Stimulated activated CD4-positive, alpha-beta T cell treated with anti-CD3 and anti-CD28 coated beads, Interleukin-12 subunit alpha, Interleukin-12 subunit beta, amount 100 ng/mL, for 24 hours (primary cell): ENCODE data around the gene SPNS1.
"Not testable (repeated sequence)": the region's sequence is repeated elsewhere in the genome, so short reads cannot be mapped to it uniquely, and the experiment has no call there.

ENCODE experiments used
- DNase-seq, 2 experiments: peaks; one replicate each; pipeline ENCODE4 v3.0.0-alpha.2; 2020; ENCODE audit warnings: low read depth in 2 of 2

The SPNS1 gene

GRCh38 chr16:28958216-28958615 lies 16.4 kb upstream of the SPNS1 start:
- no peak for DNase-seq

GRCh38 chr16:28958836-28959235 lies 15.7 kb upstream of the SPNS1 start:
- DNase-seq = no peak

DNA sequence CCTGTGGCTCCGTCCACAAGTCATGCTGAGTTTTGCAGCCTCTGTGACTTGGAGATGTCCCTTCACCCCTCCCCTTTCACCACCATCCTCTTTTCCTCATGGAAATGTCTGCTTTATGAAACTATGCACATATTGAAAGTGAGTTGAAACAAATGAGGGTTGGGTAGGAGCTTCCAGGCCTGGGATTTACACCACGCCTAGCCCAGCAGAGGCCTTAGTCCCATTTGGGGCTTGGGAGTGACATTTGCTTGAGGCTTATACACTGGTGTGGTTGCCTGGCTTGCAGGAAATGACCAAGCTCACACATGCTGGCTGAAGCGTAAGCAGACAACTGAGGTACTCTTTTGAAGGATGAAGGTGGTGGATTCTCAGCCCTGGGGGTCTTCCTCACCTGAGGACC lies 10.5 kb upstream of the SPNS1 start:
- DNase-seq = no peak

DNA sequence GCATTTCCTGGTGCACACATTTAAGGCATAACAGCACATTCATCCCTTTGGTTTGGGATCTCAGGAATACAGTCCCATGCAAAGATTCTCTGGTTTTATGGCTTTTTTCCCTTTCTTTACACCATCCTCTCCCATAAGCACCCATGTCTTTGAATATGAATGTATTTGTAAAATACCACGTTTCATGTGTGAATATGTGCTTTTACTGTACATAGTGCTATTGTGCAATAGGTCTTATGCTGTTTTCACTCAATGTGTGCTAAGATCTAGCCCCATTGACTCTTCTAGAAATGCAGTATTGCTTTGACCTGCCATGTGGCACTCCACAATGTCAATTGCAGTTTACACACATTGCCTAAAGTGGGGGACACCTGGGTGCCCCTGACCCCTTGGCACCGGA lies 10.1 kb upstream of the SPNS1 start:
- no peak for DNase-seq

DNA sequence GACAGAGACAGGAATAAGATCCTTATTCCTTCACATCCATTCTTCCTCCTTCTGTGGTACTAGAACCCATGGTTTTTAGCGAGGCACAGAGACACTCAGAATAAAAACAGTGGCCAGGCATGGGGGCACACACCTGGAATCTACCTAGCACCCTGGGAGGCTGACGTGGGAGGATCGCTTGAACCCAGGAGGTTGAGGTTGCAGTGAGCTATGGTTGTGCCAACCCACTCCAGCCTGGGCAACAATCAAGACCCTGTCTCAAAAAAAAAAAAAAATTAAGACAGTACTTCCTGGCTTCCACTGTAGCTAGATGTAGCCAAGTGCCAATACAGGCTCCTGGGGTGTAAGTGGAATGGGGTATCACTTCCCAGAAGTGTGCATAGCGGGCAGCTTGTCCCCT lies 7.4 kb upstream of the SPNS1 start:
- no peak for DNase-seq

DNA sequence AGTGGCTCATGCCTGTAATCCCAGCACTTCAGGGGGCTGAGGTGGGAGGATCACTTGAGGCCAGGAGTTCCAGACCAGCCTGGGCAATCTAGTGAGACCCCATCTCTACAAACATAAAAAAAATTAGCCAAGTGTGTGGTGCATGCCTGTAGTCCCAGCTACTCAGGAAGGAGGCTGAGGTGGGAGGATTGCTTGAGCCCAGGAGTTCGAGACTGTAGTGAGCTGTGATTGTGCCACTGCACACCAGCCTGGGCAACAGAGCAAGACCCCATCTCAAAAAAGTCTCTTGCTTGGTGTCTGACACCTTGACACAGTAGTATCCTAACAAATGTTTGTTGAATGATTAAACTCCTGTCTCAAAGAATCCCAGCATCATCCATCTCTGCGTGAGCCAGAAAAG lies 4.9 kb upstream of the SPNS1 start:
- not testable (repeated sequence) for DNase-seq

DNA sequence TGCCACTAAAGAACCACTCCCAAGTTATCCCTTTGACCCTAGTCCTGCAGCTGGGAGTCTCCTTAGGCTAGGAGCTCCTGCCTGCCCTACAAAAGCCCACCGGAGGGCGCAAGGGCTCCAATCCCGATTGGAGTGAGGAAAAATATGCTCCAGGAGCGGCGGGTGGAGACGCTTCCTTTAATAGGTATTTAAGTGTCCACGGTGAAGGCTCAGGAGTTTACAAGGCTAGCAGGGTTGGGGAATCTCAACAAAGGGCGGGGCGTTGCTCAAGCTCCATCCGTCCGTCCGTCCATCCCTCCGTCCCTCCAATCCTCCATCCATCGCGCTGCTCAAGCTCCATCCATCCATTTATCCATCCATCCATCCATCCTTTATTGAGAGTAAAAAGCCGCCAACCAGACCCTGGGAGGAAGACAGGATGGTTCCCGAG lies 556 bp upstream of the SPNS1 start:
- DNase-seq = no peak

DNA sequence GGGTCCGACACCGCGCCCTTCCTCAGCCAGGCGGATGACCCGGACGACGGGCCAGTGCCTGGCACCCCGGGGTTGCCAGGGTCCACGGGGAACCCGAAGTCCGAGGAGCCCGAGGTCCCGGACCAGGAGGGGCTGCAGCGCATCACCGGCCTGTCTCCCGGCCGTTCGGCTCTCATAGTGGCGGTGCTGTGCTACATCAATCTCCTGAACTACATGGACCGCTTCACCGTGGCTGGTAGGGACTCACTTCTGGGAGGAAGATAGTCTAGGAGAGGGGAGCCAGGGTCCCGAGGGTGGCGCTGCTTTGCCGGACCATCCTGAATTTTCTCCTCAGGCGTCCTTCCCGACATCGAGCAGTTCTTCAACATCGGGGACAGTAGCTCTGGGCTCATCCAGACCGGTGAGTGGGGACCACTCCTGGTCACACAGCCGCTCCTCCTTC lies 601 bp downstream of the SPNS1 start:
- no peak for DNase-seq

DNA sequence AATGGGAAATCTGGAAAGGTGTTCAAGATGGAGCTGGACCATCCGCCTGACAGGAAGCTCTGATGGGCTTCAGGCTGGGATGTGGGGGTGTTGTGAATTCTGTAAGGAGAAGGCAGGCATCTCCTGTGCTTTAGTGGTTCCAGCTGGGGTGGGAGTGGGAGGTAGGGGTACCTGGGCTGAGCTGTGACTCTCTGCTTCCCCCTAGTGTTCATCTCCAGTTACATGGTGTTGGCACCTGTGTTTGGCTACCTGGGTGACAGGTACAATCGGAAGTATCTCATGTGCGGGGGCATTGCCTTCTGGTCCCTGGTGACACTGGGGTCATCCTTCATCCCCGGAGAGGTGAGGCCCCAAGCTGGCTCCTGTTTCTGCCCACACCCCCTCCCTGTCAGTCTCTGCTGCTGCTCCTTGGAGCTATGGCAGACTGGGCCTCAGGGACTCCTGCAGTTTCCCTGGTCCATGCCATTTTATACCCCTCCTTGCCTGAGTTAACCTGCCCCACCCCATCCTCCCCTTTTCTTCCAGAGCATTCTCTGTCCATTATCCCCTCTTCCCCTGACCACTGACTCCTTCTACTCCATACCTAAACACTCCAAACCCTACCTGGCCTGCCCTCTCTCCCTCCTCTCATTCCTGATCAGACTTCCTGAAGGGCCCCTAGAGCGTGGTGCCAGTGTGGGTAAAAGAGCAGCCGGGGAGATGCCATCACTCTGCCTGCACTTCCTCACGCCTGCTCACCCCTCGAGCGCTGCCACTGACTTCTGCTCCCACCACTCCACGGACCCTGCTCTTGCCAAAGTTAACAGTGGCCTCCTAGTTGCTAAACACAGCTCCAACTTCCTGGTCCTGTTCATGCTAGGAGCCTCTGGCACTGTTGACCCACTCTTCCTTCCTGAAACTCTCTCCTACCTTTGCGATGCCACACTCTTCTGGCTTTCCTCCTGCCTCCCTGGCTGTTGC lies 3.4 kb downstream of the SPNS1 start:
- DNase-seq = no peak

GRCh38 chr16:28980330-28980729 lies 5.8 kb downstream of the SPNS1 start:
- not testable (repeated sequence) for DNase-seq

DNA sequence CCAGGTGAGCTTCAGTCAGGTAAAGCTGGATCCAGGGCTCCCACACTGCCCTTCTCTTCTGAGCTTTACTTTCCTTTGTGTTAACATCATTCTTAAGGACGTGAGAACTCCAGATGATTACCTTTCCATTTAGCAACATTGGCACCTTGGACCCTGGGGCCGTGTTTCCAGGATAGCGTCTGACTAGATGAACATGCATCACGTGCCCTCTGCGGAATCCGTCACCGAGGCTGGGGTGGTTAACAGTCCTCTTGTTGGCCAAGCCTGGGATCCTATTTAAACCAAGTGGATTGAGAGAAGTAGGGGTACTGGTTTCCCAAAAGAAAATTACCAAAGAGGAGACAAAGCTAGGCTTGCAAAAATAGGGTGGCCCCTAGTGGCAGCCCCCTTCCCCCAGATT lies 6.4 kb downstream of the SPNS1 start:
- no peak for DNase-seq

GRCh38 chr16:28981517-28981916 lies 6.9 kb downstream of the SPNS1 start:
- DNase-seq = peak in 1 of 2 experiments; percentile 57

DNA sequence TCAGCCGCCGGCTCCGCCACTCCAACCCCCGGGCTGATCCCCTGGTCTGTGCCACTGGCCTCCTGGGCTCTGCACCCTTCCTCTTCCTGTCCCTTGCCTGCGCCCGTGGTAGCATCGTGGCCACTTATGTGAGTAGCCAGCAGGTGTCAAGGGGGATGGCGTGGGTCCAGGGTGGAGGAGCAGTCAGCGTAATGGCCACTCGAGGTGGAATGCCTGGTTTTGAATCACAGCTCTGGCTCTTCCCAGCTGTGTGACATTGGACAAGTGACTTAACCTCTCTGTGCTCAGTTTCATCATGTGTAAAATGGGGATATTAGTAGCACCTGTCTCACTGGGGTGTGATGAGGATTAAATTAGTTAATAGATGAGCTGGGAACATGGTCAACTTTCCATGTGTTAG lies 7.8 kb downstream of the SPNS1 start:
- DNase-seq = no peak

GRCh38 chr16:28982949-28983348 lies 8.4 kb downstream of the SPNS1 start:
- DNase-seq = no peak

- no peak for DNase-seq
Observed at GRCh38 chr16:28983644-28984043, 9.1 kb downstream of the SPNS1 start.

DNA sequence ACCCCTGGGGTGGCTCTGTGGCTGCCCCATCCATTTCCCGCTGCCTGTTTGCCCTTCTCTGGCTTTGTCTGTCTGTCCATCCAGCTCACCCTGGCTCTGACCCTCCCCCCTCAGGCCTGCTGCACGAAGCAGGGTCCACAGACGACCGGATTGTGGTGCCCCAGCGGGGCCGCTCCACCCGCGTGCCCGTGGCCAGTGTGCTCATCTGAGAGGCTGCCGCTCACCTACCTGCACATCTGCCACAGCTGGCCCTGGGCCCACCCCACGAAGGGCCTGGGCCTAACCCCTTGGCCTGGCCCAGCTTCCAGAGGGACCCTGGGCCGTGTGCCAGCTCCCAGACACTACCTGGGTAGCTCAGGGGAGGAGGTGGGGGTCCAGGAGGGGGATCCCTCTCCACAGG lies 9.5 kb downstream of the SPNS1 start:
- no peak for DNase-seq

- DNase-seq = peak; percentile 57 to 68
Observed at GRCh38 chr16:28984619-28985135, 10.1 kb downstream of the SPNS1 start, which contains the start of gene LAT. Gene LAT, plus strand, starts transcription at chr16:28985052. Its CDS starts 366 bp downstream, at chr16:28985418.

- no peak for DNase-seq
Observed at GRCh38 chr16:28985211-28986041, 10.8 kb downstream of the SPNS1 start.

GRCh38 chr16:28986046-28986445 lies 11.5 kb downstream of the SPNS1 start:
- no peak for DNase-seq

- no peak for DNase-seq
Observed at GRCh38 chr16:28986492-28986891, 11.9 kb downstream of the SPNS1 start.

DNA sequence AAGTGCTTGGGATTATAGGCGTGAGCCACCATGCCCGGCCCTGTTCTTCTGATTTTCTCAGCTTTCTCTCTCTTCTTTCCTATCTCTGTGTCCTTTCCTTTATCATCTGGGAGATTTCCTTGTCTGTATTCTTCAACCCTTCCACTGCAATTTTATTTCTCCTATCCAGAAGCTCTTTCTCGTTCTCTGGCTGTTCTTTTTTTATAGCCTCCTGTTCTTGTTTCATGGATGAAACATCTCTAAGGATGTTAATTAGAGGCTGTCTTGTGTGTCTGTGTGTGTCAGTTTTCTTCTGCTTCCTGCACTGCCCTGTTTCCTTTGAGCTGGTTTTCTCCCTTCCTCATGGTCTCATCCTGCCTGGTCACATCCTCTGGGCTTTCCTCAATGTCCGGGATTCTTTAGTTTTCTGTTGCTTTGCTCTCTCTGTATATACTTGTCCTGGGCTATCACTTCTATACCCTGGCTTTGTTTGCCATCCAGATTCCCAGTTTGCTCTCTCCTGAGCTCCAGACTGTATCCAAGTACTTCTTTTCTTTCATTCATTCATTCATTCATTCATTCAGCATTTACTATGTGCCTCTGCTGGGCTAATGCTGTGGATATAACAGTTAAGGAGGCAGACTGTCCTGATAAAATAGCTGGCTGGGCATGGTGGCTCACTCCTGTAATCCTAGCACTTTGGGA lies 12.7 kb downstream of the SPNS1 start:
- no peak for DNase-seq

DNA sequence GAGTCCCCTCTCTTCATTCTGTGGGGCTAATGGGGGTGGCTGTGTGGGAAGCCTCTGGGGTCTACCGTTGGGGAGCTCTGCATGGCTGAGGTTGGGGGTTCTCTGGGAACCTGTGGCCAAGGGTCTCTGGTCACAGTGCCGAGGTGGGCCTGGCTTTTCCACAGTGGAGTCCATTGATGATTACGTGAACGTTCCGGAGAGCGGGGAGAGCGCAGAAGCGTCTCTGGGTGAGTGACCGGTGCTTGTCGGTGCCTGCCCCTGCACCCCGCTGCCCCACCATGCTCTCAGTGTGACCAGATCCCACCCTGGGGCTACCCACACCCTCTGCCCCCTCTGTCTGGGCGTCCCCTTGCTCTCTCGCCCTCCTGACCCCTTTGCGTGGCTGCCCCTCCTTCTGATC lies 14.8 kb downstream of the SPNS1 start:
- no peak for DNase-seq
